Left renal cortex interstitium (tissue), 4 donors: ENCODE data around the gene MCOLN1. TPM values are rescaled to one million over a fixed set of nuclear protein-coding genes. Genes with fewer than 3 reads are reported as not detected.

ENCODE experiments used
- DNase-seq, 4 donors: peaks; one replicate each; pipeline ENCODE4 v3.0.0-alpha.2; 2013; ENCODE audit warnings: low read depth in 4 of 4, low spot score in 2 of 4, missing footprints in 1 of 4
- polyA plus RNA-seq, 4 donors: library from polyadenylated mRNA; unstranded; fragments of 120-200 nt; gene quantifications; one replicate each; pipeline ENCODE4 v1.2.1, GENCODE V29; 2013; ENCODE audit not compliant: insufficient read length in 4 of 4

MCOLN1 gene
- polyA plus RNA-seq = 10 to 100 TPM; 12.3 to 24.0 (median 18.8) TPM

- DNase-seq = peak in 3 of 4 donors; percentile 91 to 96 (median 94)
These were observed at the start of gene MCOLN1 for GRCh38 chr19:7522072-7522922. Gene MCOLN1 (plus strand): TSS chr19:7522624. CDS start chr19:7522751, 127 bp downstream.

GRCh38 chr19:7475665-7476064 lies 46.8 kb upstream of the MCOLN1 start:
- no peak for DNase-seq

GRCh38 chr19:7476241-7476640 lies 46.2 kb upstream of the MCOLN1 start:
- DNase-seq = no peak

GRCh38 chr19:7476777-7477494 lies 45.5 kb upstream of the MCOLN1 start:
- DNase-seq = no peak

GRCh38 chr19:7477758-7478157 lies 44.7 kb upstream of the MCOLN1 start:
- no peak for DNase-seq

GRCh38 chr19:7478173-7478842 lies 44.1 kb upstream of the MCOLN1 start:
- no peak for DNase-seq

- no peak for DNase-seq
These were observed 43.6 kb upstream of the MCOLN1 start for GRCh38 chr19:7478843-7479227.

- DNase-seq = no peak
These were observed 42.0 kb upstream of the MCOLN1 start for GRCh38 chr19:7480222-7480969.

- DNase-seq = no peak
These were observed 41.5 kb upstream of the MCOLN1 start for GRCh38 chr19:7480970-7481255.

GRCh38 chr19:7482584-7483439 lies 39.6 kb upstream of the MCOLN1 start:
- no peak for DNase-seq

GRCh38 chr19:7483720-7484201 lies 38.7 kb upstream of the MCOLN1 start:
- no peak for DNase-seq

GRCh38 chr19:7486923-7487322 lies 35.5 kb upstream of the MCOLN1 start:
- DNase-seq = no peak

- DNase-seq = peak in 3 of 4 donors; percentile 81 to 88 (median 87)
These were observed 33.6 kb upstream of the MCOLN1 start, which contains the start of gene PEX11G for GRCh38 chr19:7488736-7489353. Gene PEX11G (minus strand): TSS chr19:7489035. CDS start chr19:7489010, 25 bp downstream.

GRCh38 chr19:7489609-7490044 lies 32.8 kb upstream of the MCOLN1 start:
- DNase-seq = no peak

GRCh38 chr19:7492142-7492541 lies 30.3 kb upstream of the MCOLN1 start:
- no peak for DNase-seq

GRCh38 chr19:7492558-7492957 lies 29.9 kb upstream of the MCOLN1 start:
- DNase-seq = no peak

- DNase-seq = no peak
These were observed 27.9 kb upstream of the MCOLN1 start for GRCh38 chr19:7494416-7495098.

GRCh38 chr19:7497292-7497691 lies 25.1 kb upstream of the MCOLN1 start:
- no peak for DNase-seq
